ACC112 (cell line): ENCODE data around the gene C10orf88.

ENCODE experiments used
- H2AFZ ChIP-seq: fragments of 200-600 bp; sonication (generic); one replicate; pipeline ENCODE4 v1.6.0; 2017; ENCODE audit warnings: antibody characterized with exemption, low read length; ENCODE audit not compliant: unreplicated experiment
- H3K27ac ChIP-seq: fragments of 200-600 bp; sonication (generic); 2 replicates; pipeline ENCODE4 v1.5.1; 2014; ENCODE audit warnings: low read depth, mild to moderate bottlenecking, antibody characterized with exemption, low read length, moderate library complexity
- H3K27me3 ChIP-seq: fragments of 200-600 bp; sonication (generic); 2 replicates; pipeline ENCODE4 v1.6.1; 2014; ENCODE audit warnings: mild to moderate bottlenecking, antibody characterized with exemption, low read length, moderate library complexity, mixed read lengths; ENCODE audit not compliant: insufficient read depth
- H3K36me3 ChIP-seq: fragments of 200-600 bp; sonication (generic); 2 replicates; pipeline ENCODE4 v1.6.1; 2016; ENCODE audit warnings: mild to moderate bottlenecking, antibody characterized with exemption, low read length, moderate library complexity, mixed read lengths; ENCODE audit not compliant: insufficient read depth
- H3K4me1 ChIP-seq: fragments of 200-600 bp; sonication (generic); one replicate; pipeline ENCODE4 v1.6.1; 2016; ENCODE audit warnings: low read length, mixed read lengths; ENCODE audit not compliant: insufficient read depth, unreplicated experiment, control insufficient read depth
- H3K4me3 ChIP-seq: fragments of 200-600 bp; sonication (generic); 2 replicates; pipeline ENCODE4 v1.5.1; 2014; ENCODE audit warnings: mild to moderate bottlenecking, low read depth, low read length
- H3K79me2 ChIP-seq: fragments of 200-600 bp; sonication (generic); one replicate; pipeline ENCODE4 v1.6.0; 2016; ENCODE audit warnings: low read length; ENCODE audit not compliant: control insufficient read depth, unreplicated experiment, insufficient read depth

Gene C10orf88

DNA sequence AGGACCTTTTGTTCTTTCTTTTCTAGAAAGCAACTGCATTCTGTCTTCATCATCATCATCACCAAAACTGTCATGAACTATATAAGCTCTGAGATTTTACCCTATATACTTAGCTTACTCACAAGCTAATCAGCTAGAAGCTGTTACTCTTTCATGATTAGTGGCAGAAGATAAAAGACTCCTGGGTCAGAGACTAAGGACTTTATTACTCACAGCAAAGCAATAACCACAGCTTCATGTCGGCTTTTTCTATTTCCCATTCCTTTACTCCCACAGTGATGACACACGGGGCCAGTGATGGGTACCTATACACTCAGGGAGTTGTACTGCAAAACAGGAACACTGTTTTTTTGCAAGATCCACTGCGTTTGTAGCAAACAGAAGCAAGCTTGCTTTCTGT is 8.4 kb upstream of the C10orf88 start:
- Histone ChIP-seq H3K4me3 (no peak overlapping the region), H3K36me3 (peaks cover 41% of the 10 kb centered on the region), H3K27ac (no peak overlapping the region), H3K79me2 (peaks cover 29% of the 10 kb centered on the region), H2AFZ (no peak overlapping the region), H3K4me1 (peaks cover 1% of the 10 kb centered on the region), H3K27me3 (no peaks in the 10 kb centered on the region)

DNA sequence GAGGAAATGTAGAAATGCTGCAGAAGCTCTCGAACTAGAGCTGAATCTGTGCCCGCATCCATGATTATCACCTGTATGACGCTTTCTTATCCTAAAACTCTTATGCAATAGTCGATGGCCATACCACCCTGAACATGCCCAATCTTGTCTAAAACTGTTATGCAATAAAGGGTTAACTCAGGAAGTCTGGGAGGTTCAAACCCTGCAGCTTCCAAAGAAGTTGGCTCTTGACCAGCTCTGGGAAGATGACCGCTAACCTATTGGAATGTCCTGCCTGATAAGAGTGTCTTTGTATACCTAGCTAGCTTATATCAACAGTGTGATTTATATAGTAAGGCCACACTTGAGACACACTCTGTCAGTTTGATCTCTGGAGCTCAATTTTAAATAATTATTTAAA is 3.4 kb upstream of the C10orf88 start:
- H3K79me2 ChIP-seq = peaks cover 69% of the 10 kb centered on the region
- H3K4me3 ChIP-seq = no peak overlapping the region
- H3K27ac ChIP-seq = no peak overlapping the region
- no peaks in the 10 kb centered on the region for H3K27me3 ChIP-seq
- H3K4me1 ChIP-seq = peaks cover 25% of the 10 kb centered on the region
- no peak overlapping the region for H2AFZ ChIP-seq
- H3K36me3 ChIP-seq = peaks cover 6% of the 10 kb centered on the region

DNA sequence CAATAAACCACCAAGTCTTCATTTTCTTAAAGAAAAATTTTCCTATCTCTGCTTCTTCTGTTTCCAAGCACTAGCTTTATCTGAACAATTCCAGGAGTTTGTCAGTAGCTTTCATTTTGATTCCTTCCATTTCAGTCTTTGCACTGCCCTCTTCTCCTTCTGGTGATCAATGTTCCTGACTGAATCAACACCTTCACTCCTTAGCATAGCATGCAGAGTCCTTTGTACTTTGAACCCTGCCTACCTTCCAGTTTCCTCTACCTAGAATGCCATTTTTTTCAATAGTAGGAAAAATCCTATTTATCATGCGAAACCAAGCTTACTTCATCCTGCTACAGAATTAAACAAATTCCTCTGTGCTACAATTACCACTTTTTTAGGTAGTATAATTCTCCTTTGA is 1.9 kb upstream of the C10orf88 start:
- peaks cover 3% of the 10 kb centered on the region for H3K36me3 ChIP-seq
- peaks cover 69% of the 10 kb centered on the region for H3K79me2 ChIP-seq
- H2AFZ ChIP-seq = no peak overlapping the region
- H3K4me3 ChIP-seq = peak overlapping the region; percentile 98
- H3K27me3 ChIP-seq = no peaks in the 10 kb centered on the region
- H3K4me1 ChIP-seq = peaks cover 31% of the 10 kb centered on the region
- no peak overlapping the region for H3K27ac ChIP-seq

DNA sequence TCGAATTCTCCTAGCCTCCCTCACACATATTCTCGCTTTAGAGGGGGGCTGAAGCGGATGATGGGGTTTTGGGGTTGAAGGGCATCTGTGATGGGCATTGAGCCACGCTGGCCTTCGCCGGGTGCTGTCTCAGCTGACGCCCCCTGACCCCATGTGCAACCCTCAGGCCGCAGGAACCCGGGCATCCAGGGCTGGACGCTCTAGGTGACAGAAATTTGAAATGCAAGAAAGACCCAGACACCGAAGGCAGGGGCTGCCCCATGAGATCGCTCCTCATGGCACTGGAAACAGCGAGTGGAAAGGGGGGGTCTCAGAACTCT is 664 bp upstream of the C10orf88 start:
- no peaks in the 10 kb centered on the region for H3K27me3 ChIP-seq
- H3K4me3 ChIP-seq = peak overlapping the region; percentile 98
- peak overlapping the region; percentile 98 for H2AFZ ChIP-seq
- peaks cover 31% of the 10 kb centered on the region for H3K4me1 ChIP-seq
- H3K36me3 ChIP-seq = peaks cover 8% of the 10 kb centered on the region
- H3K79me2 ChIP-seq = peaks cover 62% of the 10 kb centered on the region
- H3K27ac ChIP-seq = no peak overlapping the region

DNA sequence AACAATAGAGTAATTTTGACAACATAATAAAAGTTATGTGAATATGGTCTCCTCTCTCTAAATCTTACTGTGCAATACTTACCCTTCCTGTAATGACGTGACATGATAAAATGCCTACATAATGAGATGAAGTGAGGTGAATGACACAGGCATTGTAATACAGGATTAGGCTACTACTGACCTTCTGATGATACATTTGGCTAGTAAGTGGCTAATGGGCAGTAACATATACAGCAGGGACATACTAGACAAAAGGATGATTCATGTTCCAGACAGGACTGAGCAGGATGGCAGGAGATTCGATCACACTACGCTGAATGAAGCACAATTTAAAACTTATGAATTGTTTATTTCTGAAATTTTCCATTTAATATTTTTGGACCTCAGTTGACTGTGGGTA is 4.7 kb downstream of the C10orf88 start:
- no peak overlapping the region for H3K27ac ChIP-seq
- H3K4me3 ChIP-seq = no peak overlapping the region
- H3K36me3 ChIP-seq = peaks cover 29% of the 10 kb centered on the region
- peaks cover 14% of the 10 kb centered on the region for H3K79me2 ChIP-seq
- no peaks in the 10 kb centered on the region for H3K27me3 ChIP-seq
- no peak overlapping the region for H2AFZ ChIP-seq
- H3K4me1 ChIP-seq = peaks cover 11% of the 10 kb centered on the region

DNA sequence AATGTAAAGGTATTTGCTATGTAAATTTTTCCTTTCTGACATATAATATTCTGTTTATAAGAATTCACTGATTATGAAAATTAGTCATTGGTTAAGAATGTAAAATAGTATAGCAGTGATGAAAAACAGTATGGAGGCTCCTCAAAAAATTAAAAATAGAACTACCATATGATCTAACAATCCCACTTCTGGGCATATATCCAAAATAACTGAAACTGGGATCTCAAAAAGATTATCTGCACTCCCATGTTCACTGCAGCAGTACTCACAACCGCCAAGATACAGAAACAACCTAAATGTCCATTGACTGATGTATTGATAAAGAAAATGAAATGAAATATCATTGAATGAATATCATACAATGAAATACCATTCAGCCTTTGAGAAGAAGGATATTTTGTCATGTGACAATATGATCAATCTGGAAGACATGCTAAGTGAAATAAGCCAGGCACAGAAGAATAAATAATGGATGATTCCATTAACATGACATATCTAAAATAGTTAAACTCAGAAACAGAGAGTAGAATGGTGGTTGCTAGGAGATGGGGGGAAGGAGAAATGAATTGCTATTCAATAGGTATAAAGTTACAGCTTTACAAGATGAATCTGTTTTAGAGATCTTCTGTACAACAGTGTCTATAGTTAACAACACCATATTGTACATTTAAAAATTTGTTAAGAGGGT is 14.0 kb downstream of the C10orf88 start:
- H3K36me3 ChIP-seq = peaks cover 33% of the 10 kb centered on the region
- H3K27me3 ChIP-seq = no peaks in the 10 kb centered on the region
- H3K4me1 ChIP-seq = peaks cover 26% of the 10 kb centered on the region
- H3K79me2 ChIP-seq = peaks cover 5% of the 10 kb centered on the region
- H2AFZ ChIP-seq = no peak overlapping the region
- peak overlapping the region; percentile 54; the same call in 1 of the 2 replicates for H3K4me3 ChIP-seq
- peak overlapping the region; percentile 86 for H3K27ac ChIP-seq

DNA sequence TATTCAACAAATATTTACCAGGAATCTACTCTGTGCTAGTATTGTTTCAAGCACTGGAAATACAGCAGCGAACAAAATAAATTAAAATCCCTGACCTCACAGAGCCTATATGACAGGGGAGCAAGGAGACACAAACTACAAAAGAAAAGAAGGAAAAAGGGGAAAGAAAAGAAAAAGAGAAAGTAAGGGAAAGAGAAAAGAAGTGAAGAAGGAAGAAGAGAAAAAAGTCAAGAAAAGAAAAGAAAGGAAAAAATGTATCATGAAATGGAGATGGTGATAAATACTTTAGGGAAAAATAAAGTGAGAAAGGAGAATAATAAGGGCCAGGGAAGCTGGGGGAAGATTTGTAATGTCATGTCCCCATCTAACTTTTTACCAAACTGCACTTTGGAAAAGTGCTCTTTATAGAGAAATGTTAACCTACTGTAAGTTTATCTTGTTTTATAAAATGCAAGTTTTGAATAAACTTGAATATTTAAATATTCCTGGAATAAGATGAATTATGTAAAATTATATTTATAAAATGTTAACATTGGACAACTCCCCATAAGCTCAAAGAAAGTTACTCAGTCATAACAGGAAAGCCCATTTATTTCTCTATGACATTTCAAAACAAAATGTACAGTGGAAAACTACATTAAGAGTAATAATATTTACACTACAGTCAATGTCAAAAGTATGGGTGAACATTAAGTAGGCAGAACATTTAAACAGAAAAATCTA is 14.7 kb downstream of the C10orf88 start:
- Histone ChIP-seq H3K27ac (peak overlapping the region; percentile 86), H3K4me3 (no peak overlapping the region), H3K4me1 (peaks cover 26% of the 10 kb centered on the region), H3K27me3 (no peaks in the 10 kb centered on the region), H3K36me3 (peaks cover 39% of the 10 kb centered on the region), H3K79me2 (peaks cover 5% of the 10 kb centered on the region), H2AFZ (no peak overlapping the region)

DNA sequence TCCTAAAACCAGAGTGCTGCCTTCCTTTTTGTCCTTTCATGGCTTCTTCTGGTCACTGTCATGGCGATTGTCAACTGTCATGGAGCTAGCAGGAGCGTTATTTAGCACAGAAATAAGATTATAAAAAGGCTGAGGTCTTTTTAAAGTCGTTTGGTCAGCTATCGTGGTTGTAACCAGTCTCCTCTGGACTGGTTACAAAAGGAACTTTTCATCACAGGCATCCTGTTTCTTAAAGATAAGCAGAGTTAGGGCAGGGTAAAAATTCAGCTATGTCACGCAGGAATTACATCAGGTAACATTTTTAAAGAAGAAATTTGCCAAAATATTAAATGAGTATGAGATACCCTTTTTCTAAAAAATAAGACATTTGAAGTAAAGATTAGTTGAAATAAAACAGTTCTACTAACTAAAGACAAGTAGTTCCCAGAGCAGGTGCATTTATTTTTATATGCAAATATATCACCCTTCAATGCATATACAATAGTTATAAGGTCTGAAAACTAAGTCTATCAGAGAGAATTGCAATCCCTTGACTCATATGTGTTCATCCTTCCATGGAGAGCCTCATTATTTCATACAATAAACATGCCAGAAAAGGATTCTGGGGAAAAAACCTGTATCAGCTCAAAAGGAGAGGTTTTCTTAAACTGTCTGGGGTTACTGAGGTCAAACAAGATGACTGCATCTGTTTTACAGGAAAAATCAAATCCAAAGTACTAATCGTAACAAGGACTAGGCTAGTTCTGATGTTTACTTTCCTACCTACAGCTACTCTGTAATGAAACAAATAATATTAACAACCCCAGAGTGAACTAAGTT is 22.7 kb downstream of the C10orf88 start:
- H3K79me2 ChIP-seq = no peaks in the 10 kb centered on the region
- no peak overlapping the region for H3K27ac ChIP-seq
- no peaks in the 10 kb centered on the region for H3K27me3 ChIP-seq
- H3K4me1 ChIP-seq = no peaks in the 10 kb centered on the region
- H2AFZ ChIP-seq = no peak overlapping the region
- no peak overlapping the region for H3K4me3 ChIP-seq
- H3K36me3 ChIP-seq = peaks cover 11% of the 10 kb centered on the region

DNA sequence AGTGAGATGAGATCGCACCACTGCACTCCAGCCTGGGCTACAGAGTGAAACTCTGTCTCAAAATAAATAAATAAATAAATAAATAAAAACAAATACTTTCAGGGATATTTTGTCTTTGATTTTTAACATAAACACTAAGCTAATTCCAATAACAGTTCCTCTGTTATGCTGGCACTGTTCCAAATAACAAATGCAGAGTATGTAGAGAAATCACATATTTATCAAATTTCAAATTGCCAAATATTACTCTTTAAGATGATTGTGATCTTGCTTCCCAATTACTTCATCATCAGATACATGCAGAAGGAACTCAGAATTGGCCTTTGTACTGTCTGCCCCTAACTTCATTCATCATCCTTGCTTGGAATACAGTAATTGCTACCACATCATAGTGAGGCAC is 23.9 kb downstream of the C10orf88 start:
- Histone ChIP-seq H2AFZ (no peak overlapping the region), H3K4me3 (no peak overlapping the region), H3K27me3 (no peaks in the 10 kb centered on the region), H3K4me1 (no peaks in the 10 kb centered on the region), H3K27ac (no peak overlapping the region), H3K79me2 (no peaks in the 10 kb centered on the region), H3K36me3 (peaks cover 6% of the 10 kb centered on the region)

DNA sequence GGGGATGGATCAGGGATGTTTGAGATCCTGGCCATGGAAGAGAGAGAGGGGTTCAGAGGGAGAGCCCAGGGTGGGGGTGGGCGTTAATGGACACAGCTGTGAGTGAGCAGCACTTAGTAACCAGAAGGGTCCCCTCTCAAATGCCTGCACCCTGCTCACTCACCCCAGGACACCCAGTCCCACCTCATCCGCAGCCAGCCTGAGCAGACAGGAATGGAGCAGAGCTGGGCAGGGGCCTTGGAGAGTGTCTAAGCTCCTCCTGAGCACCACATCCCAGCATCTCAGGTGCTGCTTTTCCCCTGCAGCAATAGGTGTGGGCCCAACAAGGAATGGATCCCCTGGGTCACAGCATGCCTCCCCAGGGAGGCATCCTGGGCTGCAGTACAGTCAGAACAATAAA is 38.3 kb downstream of the C10orf88 start:
- Histone ChIP-seq H3K27ac (no peak overlapping the region), H3K4me3 (no peak overlapping the region), H2AFZ (no peak overlapping the region), H3K4me1 (no peaks in the 10 kb centered on the region), H3K79me2 (no peaks in the 10 kb centered on the region), H3K36me3 (no peaks in the 10 kb centered on the region), H3K27me3 (no peaks in the 10 kb centered on the region)
